ENCODE measurements around the gene ANO2. TPM values are rescaled to one million over a fixed set of nuclear protein-coding genes. Genes with fewer than 3 reads are reported as not detected.

The ANO2 gene
- total RNA-seq, 1 experiment from 2014 or later, result 0.68 TPM

- Mint-ChIP-seq H3K27me3 (ENCODE audit: insufficient read depth, unreplicated experiment) (peaks cover 47% of the 10 kb centered on the region), H3K36me3 (ENCODE audit: insufficient read depth, unreplicated experiment) (no peaks in the 10 kb centered on the region), H3K27ac (ENCODE audit: unreplicated experiment) (no peak overlapping the region), H3K4me3 (ENCODE audit: unreplicated experiment) (no peak overlapping the region), H3K4me1 (ENCODE audit: low read depth, unreplicated experiment) (no peaks in the 10 kb centered on the region), H3K9me3 (ENCODE audit: unreplicated experiment) (no peaks in the 10 kb centered on the region)
- ChIA-PET POLR2A (no interaction called here), CTCF (no interaction called here)
- intact Hi-C loops (cut with micrococcal nuclease; ENCODE audit: unreplicated experiment), result no loop called here
- H3K9me3 ChIP-seq, result no peaks in the 10 kb centered on the region
- TF ChIP-seq CTCF (IDR thresholded peaks at IDR 0.05; ENCODE audit: insufficient read depth in 1 of 2, low read depth in 1 of 2, low read length in 1 of 2, severe bottlenecking in 1 of 2, unreplicated experiment in 1 of 2), result no peak
- H3K4me1 ChIP-seq, result no peaks in the 10 kb centered on the region
- no peak overlapping the region for H3K4me3 ChIP-seq (ENCODE audit: low read depth, low read length)
- DNase-seq, result no peak
- no peaks in the 10 kb centered on the region for H3K27me3 ChIP-seq (replicated peaks; ENCODE audit: control insufficient read depth, insufficient read depth, low read length)
- BruUV-seq (replicated peaks), result no TSS peak
- no peaks in the 10 kb centered on the region for H3K36me3 ChIP-seq (ENCODE audit: control insufficient read depth, insufficient read depth, low read length)
Observed at GRCh38 chr12:5953835-5954586, 9.0 kb upstream of the ANO2 start.

GRCh38 chr12:5952031-5952430, 7.0 kb upstream of the ANO2 start:
- BruUV-seq (replicated peaks), result no TSS peak
- H3K36me3 Mint-ChIP-seq (ENCODE audit: insufficient read depth, unreplicated experiment), result no peaks in the 10 kb centered on the region
- no peaks in the 10 kb centered on the region for H3K4me1 Mint-ChIP-seq (ENCODE audit: low read depth, unreplicated experiment)
- no peak overlapping the region for H3K4me3 ChIP-seq (ENCODE audit: low read depth, low read length)
- no peaks in the 10 kb centered on the region; the same call in none of the 2 replicates for H3K27me3 ChIP-seq (replicated peaks; ENCODE audit: control insufficient read depth, insufficient read depth, low read length)
- DNase-seq, result no peak
- intact Hi-C loops (cut with micrococcal nuclease; ENCODE audit: unreplicated experiment), result no loop called here
- no peaks in the 10 kb centered on the region for H3K9me3 ChIP-seq
- H3K27me3 Mint-ChIP-seq (ENCODE audit: insufficient read depth, unreplicated experiment), result peaks cover 39% of the 10 kb centered on the region
- CTCF ChIA-PET, result no interaction called here
- H3K27ac Mint-ChIP-seq (ENCODE audit: unreplicated experiment), result no peak overlapping the region
- no peaks in the 10 kb centered on the region for H3K9me3 Mint-ChIP-seq (ENCODE audit: unreplicated experiment)
- no peak for TF ChIP-seq CTCF (IDR thresholded peaks at IDR 0.05; ENCODE audit: insufficient read depth in 1 of 2, low read depth in 1 of 2, low read length in 1 of 2, severe bottlenecking in 1 of 2, unreplicated experiment in 1 of 2)
- no peak overlapping the region for H3K4me3 Mint-ChIP-seq (ENCODE audit: unreplicated experiment)
- H3K36me3 ChIP-seq (ENCODE audit: control insufficient read depth, insufficient read depth, low read length), result no peaks in the 10 kb centered on the region
- POLR2A ChIA-PET, result no interaction called here
- H3K4me1 ChIP-seq, result no peaks in the 10 kb centered on the region

GRCh38 chr12:5948696-5949095, 3.6 kb upstream of the ANO2 start:
- ChIA-PET CTCF (no interaction called here), POLR2A (no interaction called here)
- no peak for DNase-seq
- no peak overlapping the region for H3K4me3 ChIP-seq (ENCODE audit: low read depth, low read length)
- Mint-ChIP-seq H3K9me3 (ENCODE audit: unreplicated experiment) (no peaks in the 10 kb centered on the region), H3K4me1 (ENCODE audit: low read depth, unreplicated experiment) (peaks cover 7% of the 10 kb centered on the region), H3K27ac (ENCODE audit: unreplicated experiment) (no peak overlapping the region), H3K4me3 (ENCODE audit: unreplicated experiment) (no peak overlapping the region), H3K36me3 (ENCODE audit: insufficient read depth, unreplicated experiment) (no peaks in the 10 kb centered on the region), H3K27me3 (ENCODE audit: insufficient read depth, unreplicated experiment) (peaks cover 53% of the 10 kb centered on the region)
- intact Hi-C loops (cut with micrococcal nuclease; ENCODE audit: unreplicated experiment), result no loop called here
- peaks cover 3% of the 10 kb centered on the region for H3K27me3 ChIP-seq (replicated peaks; ENCODE audit: control insufficient read depth, insufficient read depth, low read length)
- TF ChIP-seq CTCF (IDR thresholded peaks at IDR 0.05; ENCODE audit: insufficient read depth in 1 of 2, low read depth in 1 of 2, low read length in 1 of 2, severe bottlenecking in 1 of 2, unreplicated experiment in 1 of 2), result no peak
- H3K4me1 ChIP-seq, result peaks cover 5% of the 10 kb centered on the region
- no peaks in the 10 kb centered on the region for H3K36me3 ChIP-seq (ENCODE audit: control insufficient read depth, insufficient read depth, low read length)
- BruUV-seq (replicated peaks), result no TSS peak
- H3K9me3 ChIP-seq, result no peaks in the 10 kb centered on the region
